ENCODE measurements around the gene EFTUD2. TPM values are rescaled to one million over a fixed set of nuclear protein-coding genes. Genes with fewer than 3 reads are reported as not detected.

Gene EFTUD2
- total and polyA plus RNA-seq, 2 of the 13 experiments (the other 11 are each of a cell fraction or from before 2014, with no cell fraction given), result 111 to 137 TPM

GRCh38 chr17:44913676-44914075 lies 14.4 kb upstream of the EFTUD2 start:
- Histone ChIP-seq H3K4me2 (ENCODE audit: low read depth, low read length) (peak overlapping the region; percentile 56; the same call in 1 of the 2 replicates), H3K36me3 (replicated peaks in 1 of 2; ENCODE audit: control insufficient read depth in 1 of 2, insufficient read depth in 2 of 2, low read length in 2 of 2) (no peaks in the 10 kb centered on the region), H3K4me3 (replicated peaks in 1 of 3; ENCODE audit: insufficient read depth in 1 of 3, low read depth in 2 of 3, low read length in 3 of 3) (peak overlapping the region in 1 of 3 experiments; percentile 38; a peak in 1 of 6 replicates), H3K4me1 (ENCODE audit: insufficient read depth, low read length) (peaks cover 62% of the 10 kb centered on the region), H3K27ac (ENCODE audit: extremely low read length, insufficient read depth, low read length) (no peak overlapping the region), H4K20me1 (ENCODE audit: insufficient read depth, low read length) (no peaks in the 10 kb centered on the region), H3K9me3 (ENCODE audit: low read length) (no peaks in the 10 kb centered on the region), H2AFZ (ENCODE audit: low read length) (no peak overlapping the region), H3K9ac (ENCODE audit: insufficient read depth, low read depth, low read length) (no peak overlapping the region), H3K79me2 (ENCODE audit: insufficient read depth, low read length) (no peaks in the 10 kb centered on the region), H3K27me3 (ENCODE audit: control insufficient read depth in 1 of 2, insufficient read depth in 2 of 2, low read length in 2 of 2) (peaks cover 10 to 39% of the 10 kb centered on the region in 2 experiments; a peak in 4 of 5 replicates)
- no TSS peak for BruUV-seq (replicated peaks)
- FAIRE-seq (no peak), ATAC-seq (no peak), DNase-seq (ENCODE audit: low spot score) (no peak)
- in situ Hi-C loops (cut with HindIII; ENCODE audit: extremely low pct_ligation_motif_present, low pct_unique_long_range_greater_than_20kb) (no loop called here), intact Hi-C loops (cut with micrococcal nuclease; ENCODE audit: unreplicated experiment) (no loop called here)
- CTCF ChIA-PET (ENCODE audit: low intra/inter-chr PET ratio, low total read pairs), result no interaction called here
- WGBS (ENCODE audit: low lambda C conversion rate), result 21% methylated on average over 5 of the region's 6 CpGs
- TF ChIP-seq, protein P1, sequence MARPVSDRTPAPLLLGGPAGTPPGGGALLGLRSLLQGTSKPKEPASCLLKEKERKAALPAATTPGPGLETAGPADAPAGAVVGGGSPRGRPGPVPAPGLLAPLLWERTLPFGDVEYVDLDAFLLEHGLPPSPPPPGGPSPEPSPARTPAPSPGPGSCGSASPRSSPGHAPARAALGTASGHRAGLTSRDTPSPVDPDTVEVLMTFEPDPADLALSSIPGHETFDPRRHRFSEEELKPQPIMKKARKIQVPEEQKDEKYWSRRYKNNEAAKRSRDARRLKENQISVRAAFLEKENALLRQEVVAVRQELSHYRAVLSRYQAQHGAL (CRISPR knock-in tag; IDR thresholded peaks at IDR 0.05; ENCODE audit: not compliant biosample characterization), result no peak
- TF ChIP-seq ZNF572 (CRISPR knock-in tag; IDR thresholded peaks at IDR 0.05) (no peak), ELF1 (CRISPR knock-in tag; IDR thresholded peaks at IDR 0.05) (no peak), ZNF510 (CRISPR knock-in tag; IDR thresholded peaks at IDR 0.05; ENCODE audit: low read depth) (no peak)
- POLR2A ChIA-PET, result no interaction called here

- Histone ChIP-seq H3K4me3 (replicated peaks in 1 of 3; ENCODE audit: insufficient read depth in 1 of 3, low read depth in 2 of 3, low read length in 3 of 3) (peak overlapping the region in 2 of 3 experiments; percentile 14 to 38; a peak in 1 of 6 replicates), H3K27me3 (ENCODE audit: control insufficient read depth in 1 of 2, insufficient read depth in 2 of 2, low read length in 2 of 2) (peaks cover 10 to 42% of the 10 kb centered on the region in 2 experiments; a peak in 4 of 5 replicates), H3K79me2 (ENCODE audit: insufficient read depth, low read length) (no peaks in the 10 kb centered on the region), H3K27ac (ENCODE audit: extremely low read length, insufficient read depth, low read length) (no peak overlapping the region), H3K9me3 (ENCODE audit: low read length) (no peaks in the 10 kb centered on the region), H3K9ac (ENCODE audit: insufficient read depth, low read depth, low read length) (no peak overlapping the region; the same call in 1 of the 2 replicates), H2AFZ (ENCODE audit: low read length) (no peak overlapping the region), H4K20me1 (ENCODE audit: insufficient read depth, low read length) (no peaks in the 10 kb centered on the region), H3K36me3 (replicated peaks in 1 of 2; ENCODE audit: control insufficient read depth in 1 of 2, insufficient read depth in 2 of 2, low read length in 2 of 2) (no peaks in the 10 kb centered on the region), H3K4me2 (ENCODE audit: low read depth, low read length) (peak overlapping the region; percentile 56), H3K4me1 (ENCODE audit: insufficient read depth, low read length) (peaks cover 62% of the 10 kb centered on the region)
- FAIRE-seq, result no peak
- no peak for DNase-seq (ENCODE audit: low spot score)
- no TSS peak for BruUV-seq (replicated peaks)
- 32% methylated on average over 14 of the region's 14 CpGs for WGBS (ENCODE audit: low lambda C conversion rate)
- intact Hi-C loops (cut with micrococcal nuclease; ENCODE audit: unreplicated experiment), result no loop called here
- CTCF ChIA-PET (ENCODE audit: low intra/inter-chr PET ratio, low total read pairs), result no interaction called here
- in situ Hi-C loops (cut with HindIII; ENCODE audit: extremely low pct_ligation_motif_present, low pct_unique_long_range_greater_than_20kb), result no loop called here
- POLR2A ChIA-PET, result interaction anchor here (0.6 kb wide), 1 partner anchor 1594 kb away, joined by 3 read pairs; no protein-coding TSS in a partner anchor
- ATAC-seq, result no peak
- no peak for TF ChIP-seq ESRRA (CRISPR knock-in tag; IDR thresholded peaks at IDR 0.05; ENCODE audit: low read depth)
- no peak for TF ChIP-seq GATAD2A (CRISPR knock-in tag; IDR thresholded peaks at IDR 0.05)
- TF ChIP-seq ZNF782 (CRISPR knock-in tag; IDR thresholded peaks at IDR 0.05; ENCODE audit: borderline replicate concordance), result no peak
- TF ChIP-seq, protein P2, sequence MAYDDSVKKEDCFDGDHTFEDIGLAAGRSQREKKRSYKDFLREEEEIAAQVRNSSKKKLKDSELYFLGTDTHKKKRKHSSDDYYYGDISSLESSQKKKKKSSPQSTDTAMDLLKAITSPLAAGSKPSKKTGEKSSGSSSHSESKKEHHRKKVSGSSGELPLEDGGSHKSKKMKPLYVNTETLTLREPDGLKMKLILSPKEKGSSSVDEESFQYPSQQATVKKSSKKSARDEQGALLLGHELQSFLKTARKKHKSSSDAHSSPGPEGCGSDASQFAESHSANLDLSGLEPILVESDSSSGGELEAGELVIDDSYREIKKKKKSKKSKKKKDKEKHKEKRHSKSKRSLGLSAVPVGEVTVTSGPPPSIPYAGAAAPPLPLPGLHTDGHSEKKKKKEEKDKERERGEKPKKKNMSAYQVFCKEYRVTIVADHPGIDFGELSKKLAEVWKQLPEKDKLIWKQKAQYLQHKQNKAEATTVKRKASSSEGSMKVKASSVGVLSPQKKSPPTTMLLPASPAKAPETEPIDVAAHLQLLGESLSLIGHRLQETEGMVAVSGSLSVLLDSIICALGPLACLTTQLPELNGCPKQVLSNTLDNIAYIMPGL (CRISPR knock-in tag; IDR thresholded peaks at IDR 0.05; ENCODE audit: borderline replicate concordance in 1 of 2, low read depth in 1 of 2), result no peak
- no peak for TF ChIP-seq MYNN (CRISPR knock-in tag; IDR thresholded peaks at IDR 0.05; ENCODE audit: low read depth)
- TF ChIP-seq, protein P3, sequence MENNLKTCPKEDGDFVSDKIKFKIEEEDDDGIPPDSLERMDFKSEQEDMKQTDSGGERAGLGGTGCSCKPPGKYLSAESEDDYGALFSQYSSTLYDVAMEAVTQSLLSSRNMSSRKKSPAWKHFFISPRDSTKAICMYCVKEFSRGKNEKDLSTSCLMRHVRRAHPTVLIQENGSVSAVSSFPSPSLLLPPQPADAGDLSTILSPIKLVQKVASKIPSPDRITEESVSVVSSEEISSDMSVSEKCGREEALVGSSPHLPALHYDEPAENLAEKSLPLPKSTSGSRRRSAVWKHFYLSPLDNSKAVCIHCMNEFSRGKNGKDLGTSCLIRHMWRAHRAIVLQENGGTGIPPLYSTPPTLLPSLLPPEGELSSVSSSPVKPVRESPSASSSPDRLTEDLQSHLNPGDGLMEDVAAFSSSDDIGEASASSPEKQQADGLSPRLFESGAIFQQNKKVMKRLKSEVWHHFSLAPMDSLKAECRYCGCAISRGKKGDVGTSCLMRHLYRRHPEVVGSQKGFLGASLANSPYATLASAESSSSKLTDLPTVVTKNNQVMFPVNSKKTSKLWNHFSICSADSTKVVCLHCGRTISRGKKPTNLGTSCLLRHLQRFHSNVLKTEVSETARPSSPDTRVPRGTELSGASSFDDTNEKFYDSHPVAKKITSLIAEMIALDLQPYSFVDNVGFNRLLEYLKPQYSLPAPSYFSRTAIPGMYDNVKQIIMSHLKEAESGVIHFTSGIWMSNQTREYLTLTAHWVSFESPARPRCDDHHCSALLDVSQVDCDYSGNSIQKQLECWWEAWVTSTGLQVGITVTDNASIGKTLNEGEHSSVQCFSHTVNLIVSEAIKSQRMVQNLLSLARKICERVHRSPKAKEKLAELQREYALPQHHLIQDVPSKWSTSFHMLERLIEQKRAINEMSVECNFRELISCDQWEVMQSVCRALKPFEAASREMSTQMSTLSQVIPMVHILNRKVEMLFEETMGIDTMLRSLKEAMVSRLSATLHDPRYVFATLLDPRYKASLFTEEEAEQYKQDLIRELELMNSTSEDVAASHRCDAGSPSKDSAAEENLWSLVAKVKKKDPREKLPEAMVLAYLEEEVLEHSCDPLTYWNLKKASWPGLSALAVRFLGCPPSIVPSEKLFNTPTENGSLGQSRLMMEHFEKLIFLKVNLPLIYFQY (CRISPR knock-in tag; IDR thresholded peaks at IDR 0.05; ENCODE audit: borderline replicate concordance), result no peak
These were observed 13.7 kb upstream of the EFTUD2 start for GRCh38 chr17:44912763-44913544.
